Panc1 (cell line): Measurements from ENCODE around the gene ATXN3L. TPM values are rescaled to one million over a fixed set of nuclear protein-coding genes. Genes with fewer than 3 reads are reported as not detected.

ENCODE experiments used
- ATAC-seq: fragments of 200-7000 bp; cut with Tn5 transposase; 2 replicates; pipeline ENCODE4 v1.9.1; 2020; ENCODE audit warnings: mild to moderate bottlenecking, moderate library complexity
- BruUV-seq: library from RNA; stranded (reverse); fragments of 400-500 nt; replicated peaks from 2 replicates; lab custom pipeline; 2021; lab: Mats Ljungman, UMichigan
- CTCF ChIA-PET: fragments of 300-600 bp; sonication (Branson Sonifier 250); formaldehyde crosslinking; loops from one replicate; lab custom pipeline; 2022; ENCODE audit warnings: antibody characterized with exemption; lab: Charles Lee
- POLR2A ChIA-PET: fragments of 300-600 bp; sonication (Branson Sonifier 250); formaldehyde crosslinking; loops from one replicate; lab custom pipeline; 2022; ENCODE audit warnings: antibody characterized with exemption; lab: Charles Lee
- DNase-seq: peaks from one replicate; pipeline ENCODE4 v3.0.0-alpha.2; 2010; ENCODE audit warnings: low read depth, low spot score
- H3K27ac ChIP-seq: 2 replicates; pipeline ENCODE4 v1.5.1; 2011; ENCODE audit warnings: mild to moderate bottlenecking, low read length, inconsistent platforms
- H3K27me3 ChIP-seq: fragments of 200-500 bp; sonication (Bioruptor generic); 2 replicates; pipeline ENCODE4 v1.6.0; 2014; ENCODE audit warnings: low read length, inconsistent platforms; ENCODE audit not compliant: control insufficient read depth, insufficient read depth
- H3K36me3 ChIP-seq: fragments of 200-500 bp; sonication (Bioruptor generic); 2 replicates; pipeline ENCODE4 v1.5.1; 2014; ENCODE audit warnings: inconsistent platforms, mild to moderate bottlenecking, low read length, moderate library complexity; ENCODE audit not compliant: control insufficient read depth, insufficient read depth
- H3K4me1 ChIP-seq: 2 replicates; pipeline ENCODE4 v1.5.1; 2011; ENCODE audit warnings: inconsistent platforms, mild to moderate bottlenecking, low read length, moderate library complexity; ENCODE audit not compliant: control insufficient read depth, insufficient read depth
- H3K4me3 ChIP-seq, 2 experiments: 2 replicates each; pipeline ENCODE4 v1.5.1; 2011 to 2012; ENCODE audit warnings: low read depth in 2 of 2, low read length in 2 of 2, mild to moderate bottlenecking in 2 of 2, inconsistent platforms in 1 of 2, moderate library complexity in 1 of 2
- H3K9me3 ChIP-seq: fragments of 200-500 bp; sonication (Bioruptor generic); 2 replicates; pipeline ENCODE4 v1.5.1; 2014; ENCODE audit warnings: low read depth, mild to moderate bottlenecking, inconsistent platforms, low read length, moderate library complexity; ENCODE audit not compliant: control insufficient read depth, insufficient read depth
- POLR2AphosphoS5 ChIP-seq: IDR thresholded peaks from 2 replicates; pipeline ENCODE4 v1.6.1; 2012; ENCODE audit warnings: mild to moderate bottlenecking, low read depth, low read length, moderate library complexity
- REST ChIP-seq, 2 experiments: IDR thresholded peaks; 2 replicates each; pipeline ENCODE4 v1.6.1; 2011 to 2012; ENCODE audit warnings: low read depth in 2 of 2, control low read depth in 1 of 2, low read length in 1 of 2, mild to moderate bottlenecking in 1 of 2, moderate library complexity in 1 of 2; ENCODE audit not compliant: insufficient read depth in 1 of 2
- SIN3A ChIP-seq: IDR thresholded peaks from 2 replicates; pipeline ENCODE4 v1.6.1; 2012; ENCODE audit warnings: low read depth, mild to moderate bottlenecking, low read length, moderate library complexity, borderline replicate concordance; ENCODE audit not compliant: insufficient read depth
- TCF7L2 ChIP-seq: IDR thresholded peaks from 2 replicates; pipeline ENCODE4 v1.6.1; 2011; ENCODE audit warnings: mild to moderate bottlenecking, low read depth, low read length, inconsistent platforms
- in situ Hi-C: cut with HindIII; loops from 2 replicates; pipeline ENCODE4 v1.10.0; 2016; ENCODE audit warnings: low sequenced_read_pairs, low pct_unique_long_range_greater_than_20kb
- intact Hi-C: fragments of 100-400 bp; cut with micrococcal nuclease; formaldehyde crosslinking; loops from one replicate; pipeline ENCODE4 v1.10.0; 2022; ENCODE audit not compliant: unreplicated experiment
- total RNA-seq: library from RNA; stranded (reverse); gene quantifications from one replicate; pipeline ENCODE4 v1.2.1, GENCODE V29; 2021; ENCODE audit not compliant: unreplicated experiment
- TF ChIP-seq, protein P1 (sequence below): fragments of 450-650 bp; IDR thresholded peaks from 2 replicates; pipeline ENCODE4 v1.5.1; 2017; ENCODE audit warnings: mild to moderate bottlenecking

ATXN3L gene
- total RNA-seq, 1 experiment from 2014 or later, result not detected

DNA sequence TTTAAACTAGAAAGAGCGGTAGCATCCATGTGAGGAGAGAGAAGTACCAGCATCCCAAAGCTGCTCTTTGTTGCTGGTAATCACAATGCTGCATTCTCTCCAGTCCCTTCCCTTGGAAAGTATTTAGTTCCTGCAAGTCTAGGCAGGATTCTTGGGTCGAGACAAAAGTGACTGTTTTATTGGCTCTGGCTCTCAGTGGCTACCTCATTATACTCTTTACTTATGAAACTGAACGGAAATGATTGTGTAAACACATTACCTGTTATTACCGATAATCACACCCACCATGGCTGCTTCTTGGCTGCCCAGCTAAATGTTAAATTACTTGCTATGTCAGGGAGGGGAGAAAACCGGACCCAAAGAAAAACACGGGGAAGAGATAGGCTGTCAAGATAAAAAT lies 26.2 kb downstream of the ATXN3L start:
- POLR2A ChIA-PET, result no interaction called here
- H3K4me1 ChIP-seq, result no peaks in the 10 kb centered on the region
- no peaks in the 10 kb centered on the region for H3K27me3 ChIP-seq
- BruUV-seq, result no TSS peak
- intact Hi-C loops (no loop called here), in situ Hi-C loops (no loop called here)
- DNase-seq (no peak), ATAC-seq (peak; percentile 60; the same call in 1 of the 2 replicates)
- no peaks in the 10 kb centered on the region for H3K9me3 ChIP-seq
- no peaks in the 10 kb centered on the region for H3K36me3 ChIP-seq
- TF ChIP-seq TCF7L2, result no peak
- TF ChIP-seq POLR2AphosphoS5, result no peak
- TF ChIP-seq REST (IDR thresholded peaks at IDR 0.05; ENCODE audit: insufficient read depth in 1 of 2, low read depth in 2 of 2, low read length in 1 of 2), result no peak
- TF ChIP-seq, protein P1, sequence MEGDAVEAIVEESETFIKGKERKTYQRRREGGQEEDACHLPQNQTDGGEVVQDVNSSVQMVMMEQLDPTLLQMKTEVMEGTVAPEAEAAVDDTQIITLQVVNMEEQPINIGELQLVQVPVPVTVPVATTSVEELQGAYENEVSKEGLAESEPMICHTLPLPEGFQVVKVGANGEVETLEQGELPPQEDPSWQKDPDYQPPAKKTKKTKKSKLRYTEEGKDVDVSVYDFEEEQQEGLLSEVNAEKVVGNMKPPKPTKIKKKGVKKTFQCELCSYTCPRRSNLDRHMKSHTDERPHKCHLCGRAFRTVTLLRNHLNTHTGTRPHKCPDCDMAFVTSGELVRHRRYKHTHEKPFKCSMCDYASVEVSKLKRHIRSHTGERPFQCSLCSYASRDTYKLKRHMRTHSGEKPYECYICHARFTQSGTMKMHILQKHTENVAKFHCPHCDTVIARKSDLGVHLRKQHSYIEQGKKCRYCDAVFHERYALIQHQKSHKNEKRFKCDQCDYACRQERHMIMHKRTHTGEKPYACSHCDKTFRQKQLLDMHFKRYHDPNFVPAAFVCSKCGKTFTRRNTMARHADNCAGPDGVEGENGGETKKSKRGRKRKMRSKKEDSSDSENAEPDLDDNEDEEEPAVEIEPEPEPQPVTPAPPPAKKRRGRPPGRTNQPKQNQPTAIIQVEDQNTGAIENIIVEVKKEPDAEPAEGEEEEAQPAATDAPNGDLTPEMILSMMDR, result no peak
- no peak for TF ChIP-seq SIN3A
- H3K27ac ChIP-seq, result peak overlapping the region; percentile 39
- CTCF ChIA-PET, result no interaction called here
- H3K4me3 ChIP-seq, result no peak overlapping the region

- in situ Hi-C loops, result no loop called here
- ChIA-PET CTCF (no interaction called here), POLR2A (no interaction called here)
- H3K4me1 ChIP-seq, result no peaks in the 10 kb centered on the region
- ATAC-seq, result no peak
- H3K27ac ChIP-seq, result peak overlapping the region; percentile 39; the same call in 1 of the 2 replicates
- TF ChIP-seq POLR2AphosphoS5, result no peak
- TF ChIP-seq, protein P1, result no peak
- TF ChIP-seq SIN3A, result no peak
- no peak for TF ChIP-seq TCF7L2
- TF ChIP-seq REST (IDR thresholded peaks at IDR 0.05; ENCODE audit: insufficient read depth in 1 of 2, low read depth in 2 of 2, low read length in 1 of 2), result no peak
- no peaks in the 10 kb centered on the region for H3K27me3 ChIP-seq
- no peaks in the 10 kb centered on the region for H3K9me3 ChIP-seq
- no peak overlapping the region for H3K4me3 ChIP-seq
- no peak for DNase-seq
- BruUV-seq, result no TSS peak
- intact Hi-C loops, result no loop called here
- H3K36me3 ChIP-seq, result no peaks in the 10 kb centered on the region
These were observed 28.8 kb downstream of the ATXN3L start for GRCh38 chrX:13290891-13291614.
